Ishikawa (cell line): Measurements from ENCODE around the gene C16orf74.

Experiments used
- CEBPB ChIP-seq: IDR thresholded peaks from 2 replicates; pipeline ENCODE4 v1.6.1; 2012
- CREB1 ChIP-seq: IDR thresholded peaks from 2 replicates; pipeline ENCODE4 v1.6.1; 2012; ENCODE audit warnings: low read depth
- EGR1 ChIP-seq: IDR thresholded peaks from 2 replicates; pipeline ENCODE4 v1.6.1; 2012
- EP300 ChIP-seq: IDR thresholded peaks from 2 replicates; pipeline ENCODE4 v1.6.1; 2012; ENCODE audit warnings: borderline replicate concordance
- FOXM1 ChIP-seq: IDR thresholded peaks from 2 replicates; pipeline ENCODE4 v1.6.1; 2012; ENCODE audit warnings: low read depth, borderline replicate concordance
- NFIC ChIP-seq: IDR thresholded peaks from 2 replicates; pipeline ENCODE4 v1.6.1; 2012
- RAD21 ChIP-seq: IDR thresholded peaks from 2 replicates; pipeline ENCODE4 v1.6.1; 2012; ENCODE audit warnings: low read depth
- REST ChIP-seq: IDR thresholded peaks from 2 replicates; pipeline ENCODE4 v1.6.1; 2012; ENCODE audit warnings: low read depth, mild to moderate bottlenecking
- TAF1 ChIP-seq: IDR thresholded peaks from 2 replicates; pipeline ENCODE4 v1.6.1; 2012; ENCODE audit warnings: low read depth, mild to moderate bottlenecking
- TCF12 ChIP-seq: IDR thresholded peaks from 2 replicates; pipeline ENCODE4 v1.6.1; 2012; ENCODE audit warnings: low read depth
- TEAD4 ChIP-seq: IDR thresholded peaks from 2 replicates; pipeline ENCODE4 v1.6.1; 2012
- YY1 ChIP-seq: IDR thresholded peaks from 2 replicates; pipeline ENCODE4 v1.6.1; 2012; ENCODE audit warnings: low read depth
- ZBTB7A ChIP-seq: IDR thresholded peaks from 2 replicates; pipeline ENCODE4 v1.6.1; 2012; ENCODE audit warnings: low read depth
- TF ChIP-seq, protein P1 (sequence below): IDR thresholded peaks from 2 replicates; pipeline ENCODE4 v1.6.1; 2012
- TF ChIP-seq, protein P2 (sequence below): IDR thresholded peaks from 2 replicates; pipeline ENCODE4 v1.6.1; 2012

Gene C16orf74

DNA sequence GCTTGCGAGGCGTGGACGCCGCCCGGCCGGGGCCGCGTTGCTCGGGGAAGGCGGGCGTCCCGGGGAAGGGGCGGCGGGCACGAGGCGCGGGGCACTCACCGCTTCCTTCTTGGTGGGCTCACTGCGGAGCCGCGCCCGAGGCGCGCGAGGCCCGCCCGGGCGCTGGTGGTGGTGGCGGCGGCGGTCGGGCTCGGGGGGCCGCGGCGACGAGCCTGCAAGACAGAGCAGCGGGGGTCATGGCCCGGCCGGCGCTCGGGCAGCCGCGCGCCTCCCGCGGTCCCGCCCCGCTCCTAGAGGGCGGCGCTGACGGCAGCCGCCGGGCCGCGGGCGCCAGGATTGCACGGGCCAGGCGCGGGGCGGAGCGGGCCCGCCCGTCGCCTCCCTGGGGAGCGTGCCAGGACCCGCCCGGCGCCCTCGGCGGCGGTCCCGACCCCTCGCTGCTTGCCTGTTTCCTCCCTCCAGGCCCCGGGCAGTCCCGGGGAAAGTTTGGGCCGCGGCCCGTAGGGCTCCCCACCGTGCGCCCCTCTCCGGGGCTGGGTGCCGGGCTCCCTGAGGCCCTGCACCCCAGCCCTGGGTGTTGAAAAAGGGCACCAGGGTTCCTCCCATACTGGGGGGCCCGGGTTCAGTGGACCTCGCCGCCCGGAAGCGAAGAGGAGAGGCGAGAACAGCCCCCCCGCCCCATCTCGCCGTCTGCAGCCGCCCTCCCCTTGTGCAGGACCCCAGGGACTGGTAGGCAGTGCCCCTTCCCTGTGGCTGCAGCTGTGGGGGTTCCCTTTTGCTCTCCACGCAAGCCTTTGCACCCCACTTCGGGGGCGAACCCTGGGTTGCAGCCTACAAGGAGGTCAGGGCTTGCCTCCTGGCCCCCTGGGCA lies at the start of gene C16orf74:
TSS of gene C16orf74 (minus strand) at position 270 of the 871 bp plus-strand sequence. CDS start 15,879 bp downstream, outside the sequence.
- no peak for TF ChIP-seq CEBPB
- TF ChIP-seq YY1, result no peak
- TF ChIP-seq, protein P1, sequence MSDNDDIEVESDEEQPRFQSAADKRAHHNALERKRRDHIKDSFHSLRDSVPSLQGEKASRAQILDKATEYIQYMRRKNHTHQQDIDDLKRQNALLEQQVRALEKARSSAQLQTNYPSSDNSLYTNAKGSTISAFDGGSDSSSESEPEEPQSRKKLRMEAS, result no peak
- no peak for TF ChIP-seq REST
- TF ChIP-seq, protein P2, sequence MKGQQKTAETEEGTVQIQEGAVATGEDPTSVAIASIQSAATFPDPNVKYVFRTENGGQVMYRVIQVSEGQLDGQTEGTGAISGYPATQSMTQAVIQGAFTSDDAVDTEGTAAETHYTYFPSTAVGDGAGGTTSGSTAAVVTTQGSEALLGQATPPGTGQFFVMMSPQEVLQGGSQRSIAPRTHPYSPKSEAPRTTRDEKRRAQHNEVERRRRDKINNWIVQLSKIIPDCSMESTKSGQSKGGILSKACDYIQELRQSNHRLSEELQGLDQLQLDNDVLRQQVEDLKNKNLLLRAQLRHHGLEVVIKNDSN, result 0 out of 2 replicates have a peak, but pooled peaks have one; percentile 7
- TF ChIP-seq NFIC, result peak; percentile 63
- TF ChIP-seq TEAD4, result 0 out of 2 replicates have a peak, but pooled peaks have one; percentile 28

- TF ChIP-seq RAD21 (no peak), EGR1 (no peak), ZBTB7A (no peak)
These were observed 49.4 kb upstream of the C16orf74 start for GRCh38 chr16:85800321-85800669.

- TF ChIP-seq, protein P2, result no peak
- TF ChIP-seq TAF1 (peak; percentile 96), EGR1 (no peak), TCF12 (0 out of 2 replicates have a peak, but pooled peaks have one; percentile 64), REST (no peak), RAD21 (no peak), TEAD4 (peak; percentile 39), CREB1 (peak; percentile 54; the same call in 1 of the 2 replicates), CEBPB (no peak), EP300 (no peak), YY1 (peak; percentile 68), ZBTB7A (no peak), FOXM1 (no peak), NFIC (no peak; the same call in 1 of the 2 replicates)
- TF ChIP-seq, protein P1, result no peak; the same call in 1 of the 2 replicates
These were observed 48.8 kb upstream of the C16orf74 start, which contains the start of the genes COX4I1 and EMC8 for GRCh38 chr16:85799497-85800320. Gene COX4I1, plus strand, starts transcription at chr16:85799695. Its CDS starts 1,511 bp downstream, at chr16:85801206. Gene EMC8, minus strand, starts transcription at chr16:85799544. Its CDS starts 249 bp downstream, at chr16:85799295.

GRCh38 chr16:85798901-85799496 lies 48.1 kb upstream of the C16orf74 start:
- TF ChIP-seq RAD21 (no peak), NFIC (no peak), CREB1 (no peak), REST (no peak), EP300 (no peak), FOXM1 (no peak), TCF12 (no peak), YY1 (no peak), EGR1 (no peak), TAF1 (no peak), ZBTB7A (peak; percentile 71; the same call in 1 of the 2 replicates), TEAD4 (no peak)
- TF ChIP-seq, protein P2, result no peak
- TF ChIP-seq, protein P1, result peak; percentile 2; the same call in 1 of the 2 replicates
